ENCODE results near the gene PRDM16.

- TF ChIP-seq EZH2 (IDR thresholded peaks at IDR 0.05; ENCODE audit: low read depth, low read length, severe bottlenecking) (no peak), CTCF (IDR thresholded peaks at IDR 0.05; ENCODE audit: control extremely low read depth in 1 of 3, insufficient read depth in 1 of 3, low read depth in 1 of 3, low read length in 3 of 3) (no peak)
Observed at GRCh38 chr1:3195966-3196515, 127.0 kb downstream of the PRDM16 start.

All from H1 (cell line).